H1 (cell line): Measurements from ENCODE around the gene ANKUB1. TPM values are rescaled to one million over a fixed set of nuclear protein-coding genes. Genes with fewer than 3 reads are reported as not detected.

Source experiments
- CTCF ChIA-PET: fragments of 300-600 bp; sonication (Branson Sonifier 250); formaldehyde crosslinking; loops from one replicate; lab custom pipeline; 2021; ENCODE audit not compliant: partially characterized antibody; lab: Charles Lee
- POLR2A ChIA-PET: fragments of 300-600 bp; sonication (Branson Sonifier 250); formaldehyde crosslinking; loops from one replicate; lab custom pipeline; 2021; ENCODE audit warnings: inconsistent platforms; ENCODE audit not compliant: partially characterized antibody; lab: Charles Lee
- DNase-seq, 2 experiments: peaks; one replicate each; pipeline versions ENCODE4 v3.0.0 to v3.0.0-alpha.2; 2010 to 2022; ENCODE audit warnings: low spot score in 2 of 2, low read depth in 1 of 2, mixed read lengths in 1 of 2
- FAIRE-seq: peaks from 2 replicates; lab custom pipeline; 2011; peaks lifted over from hg19 to GRCh38; lab: Jason Lieb, UNC
- H2AFZ ChIP-seq: 2 replicates; pipeline ENCODE4 v1.8.1; 2012; ENCODE audit warnings: low read length, inconsistent platforms
- H2AK5ac ChIP-seq: 2 replicates; pipeline ENCODE4 v1.6.1; 2013; ENCODE audit warnings: low read depth, low read length
- H2BK120ac ChIP-seq: replicated peaks from 2 replicates; pipeline ENCODE3; 2013; ENCODE audit warnings: low read depth, low read length, inconsistent platforms
- H2BK12ac ChIP-seq: 2 replicates; pipeline ENCODE4 v1.6.1; 2013; ENCODE audit warnings: low read depth, low read length
- H2BK15ac ChIP-seq: 2 replicates; pipeline ENCODE4 v1.6.1; 2013; ENCODE audit warnings: low read length
- H2BK20ac ChIP-seq: 2 replicates; pipeline ENCODE4 v1.6.1; 2013; ENCODE audit warnings: low read length
- H2BK5ac ChIP-seq: 2 replicates; pipeline ENCODE4 v1.6.1; 2013; ENCODE audit warnings: low read depth, low read length
- H3K14ac ChIP-seq: 2 replicates; pipeline ENCODE4 v1.6.1; 2013; ENCODE audit warnings: inconsistent platforms; ENCODE audit not compliant: insufficient read length
- H3K18ac ChIP-seq: 2 replicates; pipeline ENCODE4 v1.6.1; 2013; ENCODE audit warnings: low read length; ENCODE audit errors: extremely low read depth
- H3K23ac ChIP-seq: 2 replicates; pipeline ENCODE4 v1.6.1; 2013; ENCODE audit warnings: inconsistent platforms; ENCODE audit not compliant: insufficient read length
- H3K23me2 ChIP-seq: 2 replicates; pipeline ENCODE4 v1.6.1; 2013; ENCODE audit warnings: low read depth, low read length
- H3K27ac ChIP-seq: 2 replicates; pipeline ENCODE4 v1.6.1; 2011; ENCODE audit warnings: low read depth, low read length, inconsistent platforms
- H3K27me3 ChIP-seq, 4 experiments: replicated peaks in 1 of 4; 1 replicate in 1 of 4; 2 replicates in 3 of 4; pipeline versions ENCODE4 v1.6.1 to v1.8.1; 2011 to 2013; ENCODE audit warnings: low read length in 3 of 4, mild to moderate bottlenecking in 3 of 4, inconsistent platforms in 2 of 4, mixed read lengths in 2 of 4, moderate library complexity in 1 of 4; ENCODE audit not compliant: control insufficient read depth in 3 of 4, insufficient read depth in 3 of 4; ENCODE audit errors: extremely low read depth in 1 of 4
- H3K36me3 ChIP-seq, 4 experiments: 2 replicates each; pipeline versions ENCODE4 v1.6.1 to v1.8.1; 2011 to 2013; ENCODE audit warnings: mild to moderate bottlenecking in 4 of 4, low read length in 3 of 4, moderate library complexity in 2 of 4, control low read depth in 1 of 4, inconsistent platforms in 1 of 4; ENCODE audit not compliant: insufficient read depth in 4 of 4, control insufficient read depth in 2 of 4
- H3K4ac ChIP-seq: replicated peaks from 2 replicates; pipeline ENCODE3; 2013; ENCODE audit warnings: low read length, low read depth, mixed read lengths, inconsistent platforms; ENCODE audit not compliant: insufficient read length
- H3K4me1 ChIP-seq, 4 experiments: replicated peaks in 1 of 4; 1 replicate in 1 of 4; 2 replicates in 3 of 4; pipeline versions ENCODE4 v1.6.1 to v1.8.1; 2011 to 2013; ENCODE audit warnings: low read length in 3 of 4, inconsistent platforms in 2 of 4, mixed read lengths in 1 of 4; ENCODE audit not compliant: insufficient read depth in 4 of 4, control insufficient read depth in 3 of 4
- H3K4me2 ChIP-seq, 2 experiments: 2 replicates each; pipeline versions ENCODE4 v1.6.1 to v1.8.1; 2011 to 2013; ENCODE audit warnings: low read depth in 2 of 2, low read length in 2 of 2, control low read depth in 1 of 2, inconsistent platforms in 1 of 2, mild to moderate bottlenecking in 1 of 2; ENCODE audit not compliant: insufficient read depth in 1 of 2
- H3K4me3 ChIP-seq, 4 experiments: fragments of 200-600, 300-600 bp in 1 of 4; sonication (generic), shearing (Covaris generic), sonication (Bioruptor Twin) in 1 of 4; 2 replicates each; pipeline versions ENCODE4 v1.5.1 to v1.8.1; 2011 to 2016; ENCODE audit warnings: low read length in 4 of 4, low read depth in 3 of 4, control low read depth in 2 of 4, inconsistent platforms in 2 of 4, mild to moderate bottlenecking in 2 of 4, mixed read lengths in 1 of 4, moderate library complexity in 1 of 4; ENCODE audit not compliant: insufficient read depth in 2 of 4; ENCODE audit errors: extremely low read depth in 1 of 4
- H3K56ac ChIP-seq: replicated peaks from 2 replicates; pipeline ENCODE3; 2013; ENCODE audit warnings: low read depth, mild to moderate bottlenecking, mixed read lengths, low read length, inconsistent platforms; ENCODE audit not compliant: insufficient read length
- H3K79me1 ChIP-seq: 2 replicates; pipeline ENCODE4 v1.6.1; 2013; ENCODE audit warnings: low read depth, low read length, control low read depth
- H3K79me2 ChIP-seq, 2 experiments: 2 replicates each; pipeline versions ENCODE4 v1.6.1 to v1.8.1; 2012 to 2013; ENCODE audit warnings: low read length in 2 of 2, mild to moderate bottlenecking in 2 of 2, inconsistent platforms in 1 of 2; ENCODE audit not compliant: insufficient read depth in 2 of 2, control insufficient read depth in 1 of 2
- H3K9ac ChIP-seq, 4 experiments: replicated peaks in 1 of 4; 1 replicate in 1 of 4; 2 replicates in 3 of 4; pipeline versions ENCODE4 v1.6.1 to v1.8.1; 2011 to 2013; ENCODE audit warnings: low read depth in 3 of 4, low read length in 3 of 4, control low read depth in 2 of 4, mild to moderate bottlenecking in 2 of 4, moderate library complexity in 2 of 4, inconsistent platforms in 1 of 4; ENCODE audit errors: extremely low read depth in 1 of 4
- H3K9me3 ChIP-seq, 2 experiments: 2 replicates each; pipeline versions ENCODE4 v1.6.1 to v1.8.1; 2012 to 2013; ENCODE audit warnings: mild to moderate bottlenecking in 2 of 2, moderate library complexity in 2 of 2, control low read depth in 1 of 2, inconsistent platforms in 1 of 2, low read depth in 1 of 2, low read length in 1 of 2, mixed read lengths in 1 of 2; ENCODE audit not compliant: insufficient read depth in 2 of 2
- H4K20me1 ChIP-seq, 2 experiments: replicated peaks in 1 of 2; 2 replicates each; pipeline versions ENCODE3 to v1.8.1; 2011 to 2013; ENCODE audit warnings: inconsistent platforms in 2 of 2, low read length in 2 of 2, mild to moderate bottlenecking in 1 of 2; ENCODE audit not compliant: insufficient read depth in 2 of 2, control insufficient read depth in 1 of 2
- H4K5ac ChIP-seq: 2 replicates; pipeline ENCODE4 v1.6.1; 2013; ENCODE audit warnings: low read length, low read depth, mixed read lengths, inconsistent platforms; ENCODE audit not compliant: insufficient read length
- H4K8ac ChIP-seq: 2 replicates; pipeline ENCODE4 v1.8.0; 2013; ENCODE audit warnings: mild to moderate bottlenecking, moderate library complexity, low read length, inconsistent platforms; ENCODE audit not compliant: insufficient read depth; ENCODE audit errors: extremely low read depth
- H4K91ac ChIP-seq: replicated peaks from 2 replicates; pipeline ENCODE3; 2013; ENCODE audit warnings: low read length, mixed read lengths, inconsistent platforms; ENCODE audit not compliant: insufficient read length
- BACH1 ChIP-seq: IDR thresholded peaks from 2 replicates; pipeline ENCODE4 v1.6.1; 2012; ENCODE audit warnings: low read length, improper control_type of control experiment
- CBX8 ChIP-seq: fragments of 300-800, 300-1000 bp; sonication (generic); IDR thresholded peaks from 2 replicates; pipeline ENCODE4 v1.7.1; 2016; ENCODE audit warnings: low read depth, low read length, borderline replicate concordance
- EGR1 ChIP-seq: IDR thresholded peaks from 2 replicates; pipeline ENCODE4 v1.6.1; 2011; ENCODE audit warnings: low read depth, low read length, borderline replicate concordance
- POU5F1 ChIP-seq: IDR thresholded peaks from 2 replicates; pipeline ENCODE4 v1.6.1; 2011; ENCODE audit warnings: low read depth, mild to moderate bottlenecking, low read length, moderate library complexity
- WGBS, 2 experiments: shearing (Covaris generic) in 1 of 2; methylation state at CpG; one replicate each; pipeline versions ENCODE4 v1.1.6 to v1.1.7; 2013 to 2015; ENCODE audit warnings: low lambda C conversion rate in 2 of 2, mixed read lengths in 2 of 2, inconsistent platforms in 1 of 2, low coverage in 1 of 2, missing lambda C conversion rate in 1 of 2; ENCODE audit not compliant: insufficient replicate concordance in 2 of 2, insufficient coverage in 1 of 2, insufficient read length in 1 of 2; ENCODE audit errors: extremely low coverage in 1 of 2, missing lambda C conversion rate in 1 of 2; 5-methylcytosine and 5-hydroxymethylcytosine counted together
- polyA plus RNA-seq, 7 experiments: library from polyadenylated mRNA; depleted of rRNA in 3 of 7; stranded (reverse) in 5 of 7; unstranded in 2 of 7; fragments of >200 nt in 5 of 7; fragments of 200-250 nt in 2 of 7; gene quantifications; 1 replicate in 5 of 7; 2 replicates in 1 of 7; 4 replicates in 1 of 7; pipeline versions ENCODE4 v1.2.1 to v1.2.3, GENCODE V29; 2011 to 2013; ENCODE audit warnings: missing spikeins in 2 of 7, mixed read lengths in 2 of 7
- total RNA-seq: library from RNA; stranded (reverse); fragmentation: NEBNext Ultra II Directional; extraction: Animal tissue kit (Norgen Biotek cat#: 25700); gene quantifications from 2 replicates; pipeline ENCODE4 v1.2.1, GENCODE V29; 2021

Gene ANKUB1
- total and polyA plus RNA-seq, 2 of the 8 experiments (the other 6 are each of a cell fraction or from before 2014, with no cell fraction given) = not detected

- DNase-seq = no peak
- no peak for FAIRE-seq
- CTCF ChIA-PET = interaction anchor here (0.9 kb wide), 1 partner anchor 63 kb away, joined by 3 read pairs; no protein-coding TSS in a partner anchor
- TF ChIP-seq CBX8 = no peak
- no peak for TF ChIP-seq BACH1
- no peak for TF ChIP-seq POU5F1
- no peak for TF ChIP-seq EGR1
Observed at GRCh38 chr3:149826636-149827035, 34.3 kb upstream of the ANKUB1 start.

More at GRCh38 chr3:149826636-149827035, 34.3 kb upstream of the ANKUB1 start:
- Histone ChIP-seq H3K27ac (no peak overlapping the region), H2BK15ac (no peak overlapping the region), H3K4ac (no peak overlapping the region), H3K27me3 (no peaks in the 10 kb centered on the region), H4K5ac (no peak overlapping the region), H2BK20ac (no peak overlapping the region), H3K4me3 (0 out of 8 replicates have a peak overlapping the region, but pooled peaks of 1 of the 4 experiments have one; percentile 14), H3K14ac (no peak overlapping the region), H3K36me3 (peaks cover 0 to 7% (median 0%) of the 10 kb centered on the region in 4 experiments; a peak in 2 of 8 replicates), H3K56ac (no peak overlapping the region), H3K4me1 (peaks cover 0 to 8% (median 2%) of the 10 kb centered on the region in 4 experiments; a peak in 4 of 7 replicates), H3K4me2 (no peak overlapping the region), H2BK12ac (no peak overlapping the region), H2BK120ac (no peak overlapping the region), H2AFZ (no peak overlapping the region), H3K18ac (no peak overlapping the region; the same call in 1 of the 2 replicates), H2BK5ac (no peak overlapping the region), H3K23me2 (no peaks in the 10 kb centered on the region), H2AK5ac (no peak overlapping the region), H3K9me3 (peaks cover 10 to 11% of the 10 kb centered on the region in 2 experiments), H3K9ac (peak overlapping the region in 1 of 4 experiments; percentile 37; a peak in 1 of 7 replicates), H4K20me1 (peaks cover 0 to 2% of the 10 kb centered on the region in 2 experiments), H4K91ac (no peak overlapping the region), H3K79me2 (peaks cover 0 to 89% of the 10 kb centered on the region in 2 experiments), H3K79me1 (no peaks in the 10 kb centered on the region; the same call in 1 of the 2 replicates), H4K8ac (no peak overlapping the region), H3K23ac (no peak overlapping the region)
- POLR2A ChIA-PET = interaction anchor here (1.6 kb wide), 1 partner anchor 13 kb away, joined by 3 read pairs; no protein-coding TSS in a partner anchor
- WGBS, 2 experiments = 85% methylated on average over 3 of the region's 3 CpGs; no CpG with 5 or more reads in 1 of the 2 experiments
